ENCODE data around the gene AGPAT3. TPM values are rescaled to one million over a fixed set of nuclear protein-coding genes. Genes with fewer than 3 reads are reported as not detected.

The AGPAT3 gene
- total RNA-seq, 1 donor from 2014 or later, result 33.9 TPM

- no peak for DNase-seq (ENCODE audit: low spot score)
These were observed 41.8 kb downstream of the AGPAT3 start for GRCh38 chr21:43906585-43907370.

GRCh38 chr21:43907751-43908150 is 42.7 kb downstream of the AGPAT3 start:
- DNase-seq (ENCODE audit: low spot score), result no peak

- no peak for DNase-seq (ENCODE audit: low spot score)
These were observed 43.1 kb downstream of the AGPAT3 start for GRCh38 chr21:43908167-43908566.

- DNase-seq (ENCODE audit: low spot score), result no peak
These were observed 44.8 kb downstream of the AGPAT3 start for GRCh38 chr21:43909741-43910400.

GRCh38 chr21:43910460-43910859 is 45.4 kb downstream of the AGPAT3 start:
- no peak for DNase-seq (ENCODE audit: low spot score)

GRCh38 chr21:43911015-43911934 is 46.3 kb downstream of the AGPAT3 start:
- peak; percentile 48 for DNase-seq (ENCODE audit: low spot score)

GRCh38 chr21:43911935-43912487 is 47.0 kb downstream of the AGPAT3 start:
- DNase-seq (ENCODE audit: low spot score), result no peak

- no peak for DNase-seq (ENCODE audit: low spot score)
These were observed 47.5 kb downstream of the AGPAT3 start for GRCh38 chr21:43912500-43912899.

GRCh38 chr21:43912910-43913309 is 47.9 kb downstream of the AGPAT3 start:
- no peak for DNase-seq (ENCODE audit: low spot score)

GRCh38 chr21:43913928-43914327 is 48.9 kb downstream of the AGPAT3 start:
- peak; percentile 25 for DNase-seq (ENCODE audit: low spot score)

GRCh38 chr21:43916076-43916475 is 51.1 kb downstream of the AGPAT3 start:
- no peak for DNase-seq (ENCODE audit: low spot score)

GRCh38 chr21:43916691-43917514 is 51.9 kb downstream of the AGPAT3 start:
- DNase-seq (ENCODE audit: low spot score), result no peak

- DNase-seq (ENCODE audit: low spot score), result no peak
These were observed 52.7 kb downstream of the AGPAT3 start for GRCh38 chr21:43917515-43918384.

- DNase-seq (ENCODE audit: low spot score), result no peak
These were observed 53.4 kb downstream of the AGPAT3 start for GRCh38 chr21:43918385-43918947.

GRCh38 chr21:43919283-43919682 is 54.3 kb downstream of the AGPAT3 start:
- no peak for DNase-seq (ENCODE audit: low spot score)

GRCh38 chr21:43919871-43920801 is 55.1 kb downstream of the AGPAT3 start:
- DNase-seq (ENCODE audit: low spot score), result no peak

- DNase-seq (ENCODE audit: low spot score), result no peak
These were observed 56.6 kb downstream of the AGPAT3 start for GRCh38 chr21:43921571-43921978.
